HG02623 (cell line): ENCODE measurements around the gene SFI1.
A peak's percentile ranks its signal among the peaks of the same experiment; 100 is the strongest.

ENCODE experiments used
- ATAC-seq: cut with Tn5 transposase; IDR thresholded peaks from one replicate; pipeline ENCODE4 v1.9.1; 2021; ENCODE audit warnings: moderate library complexity; ENCODE audit not compliant: unreplicated experiment

The SFI1 gene

DNA sequence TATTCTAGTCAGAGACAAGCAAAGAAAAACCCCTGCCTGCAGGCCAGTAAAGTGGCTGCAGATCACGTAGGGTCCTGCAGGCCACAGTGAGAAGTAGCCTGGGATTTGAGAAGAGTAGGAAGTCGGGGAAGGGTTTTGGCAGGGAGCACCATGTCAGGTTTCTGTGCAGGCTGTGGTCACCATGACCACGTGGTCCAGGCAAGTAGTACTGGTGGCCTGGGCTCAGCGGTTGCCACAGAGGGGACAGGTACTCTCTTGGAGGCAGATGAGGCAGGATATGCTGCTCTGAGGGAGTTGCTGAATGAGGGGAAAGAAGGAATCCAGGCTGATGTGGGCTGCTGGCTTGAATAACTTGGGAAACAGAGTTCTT is 119.1 kb downstream of the SFI1 start:
- ATAC-seq: no peak

DNA sequence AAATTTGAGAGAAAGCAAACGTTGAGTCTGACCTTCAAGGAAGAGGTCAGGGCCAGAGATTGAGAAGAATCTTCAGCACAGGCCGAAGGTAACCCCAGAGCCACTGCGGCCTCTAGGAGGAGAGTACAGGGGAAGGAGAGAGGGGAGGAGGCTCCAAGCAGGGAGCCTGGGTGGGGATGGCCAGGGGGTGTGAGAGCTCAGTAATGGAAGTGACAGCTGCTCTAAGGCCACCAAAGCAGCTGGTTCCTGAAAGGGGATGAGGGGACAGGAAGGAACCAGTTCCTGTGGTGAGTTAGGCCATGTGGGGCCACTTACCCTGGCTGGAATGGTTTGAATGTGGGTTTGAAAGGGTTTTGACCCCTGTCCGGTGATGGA is 119.6 kb downstream of the SFI1 start:
- ATAC-seq: no peak

DNA sequence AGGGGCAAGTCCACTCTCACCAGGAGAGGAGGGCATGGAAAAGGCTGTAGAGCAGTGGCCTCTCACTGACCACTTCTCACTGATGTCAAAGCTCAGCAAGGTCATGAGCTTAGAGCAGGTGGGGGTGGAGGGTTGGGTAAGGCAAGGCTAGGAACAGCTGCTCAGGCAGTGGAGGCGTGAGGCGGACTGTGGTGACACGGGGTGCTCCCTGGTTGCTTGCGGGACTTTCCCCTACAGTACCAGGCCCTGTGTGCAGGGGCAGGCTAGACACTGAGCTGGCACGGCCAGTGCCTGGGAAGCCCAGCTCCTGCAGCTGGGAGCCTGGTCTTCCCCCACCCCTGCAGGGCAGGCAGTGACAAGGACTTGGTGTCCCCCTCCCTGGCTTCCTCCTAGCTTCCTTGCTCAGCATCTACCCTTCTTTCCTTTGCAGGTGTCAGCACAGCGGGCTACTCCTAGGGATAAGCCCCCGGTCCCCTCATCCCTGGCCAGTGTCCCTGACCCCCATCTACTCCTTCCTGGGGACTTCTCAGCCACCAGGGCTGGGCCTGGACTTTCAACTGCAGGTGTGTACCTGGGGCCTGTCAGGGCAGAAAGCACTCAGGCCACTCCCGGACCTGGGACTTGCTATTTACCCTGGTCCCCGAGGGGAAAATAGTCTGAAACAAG is 120.1 kb downstream of the SFI1 start:
- peak; percentile 63 for ATAC-seq

DNA sequence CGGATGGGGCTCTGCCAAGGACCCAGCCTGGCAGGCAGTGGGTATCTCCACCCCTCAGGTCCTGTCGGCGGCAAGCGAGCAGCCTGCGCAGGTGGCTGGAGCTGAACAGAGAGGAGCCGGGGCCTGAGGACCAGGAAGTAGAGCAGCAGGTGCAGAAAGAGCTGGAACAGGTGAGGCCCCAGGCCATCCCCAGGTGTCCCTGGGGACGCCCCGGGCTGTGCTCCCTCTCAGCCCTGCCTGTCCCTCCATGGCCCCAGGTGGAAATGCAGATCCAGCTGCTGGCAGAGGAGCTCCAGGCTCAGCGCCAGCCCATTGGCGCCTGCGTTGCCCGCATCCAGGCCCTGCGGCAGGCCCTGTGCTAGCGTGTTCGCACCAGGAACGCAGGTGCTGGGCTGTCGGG is 121.7 kb downstream of the SFI1 start:
- no peak for ATAC-seq

DNA sequence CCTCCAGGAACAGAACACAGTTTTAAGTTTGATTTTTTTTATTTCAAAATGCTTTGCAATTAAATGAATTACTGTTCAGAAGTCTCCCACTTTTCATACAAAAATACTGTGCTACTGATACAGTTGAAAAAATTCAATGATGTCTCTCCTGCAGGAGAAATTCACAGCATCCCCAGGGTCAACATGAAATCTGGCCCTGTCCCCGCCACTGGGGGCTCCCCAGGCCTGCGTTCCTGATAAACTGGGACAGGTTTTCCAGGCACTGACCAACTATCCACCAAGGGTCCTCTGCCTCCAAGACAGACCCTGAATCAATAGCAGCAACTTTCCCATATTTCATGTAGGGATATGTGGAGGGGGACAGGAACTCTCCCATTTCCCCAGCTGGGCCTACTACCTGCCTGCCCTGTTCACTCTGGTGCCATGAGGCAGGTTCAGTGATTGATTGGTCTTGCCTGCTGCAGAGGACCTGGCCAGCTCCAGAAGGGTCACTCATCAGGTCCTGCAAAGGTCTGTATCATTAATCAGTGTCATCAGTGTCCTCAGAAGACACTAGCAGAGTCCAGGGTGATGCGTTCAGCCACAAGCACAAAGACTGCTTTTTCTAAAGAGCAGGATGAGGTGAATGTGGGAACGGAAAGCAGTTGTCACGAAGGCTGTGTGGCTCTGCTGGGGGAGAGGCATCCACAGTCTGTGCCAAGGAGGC is 122.3 kb downstream of the SFI1 start:
- no peak for ATAC-seq

- no peak for ATAC-seq
Measured at GRCh38 chr22:31619611-31620300, 123.4 kb downstream of the SFI1 start.

- no peak for ATAC-seq
Measured at GRCh38 chr22:31620756-31621480, 124.6 kb downstream of the SFI1 start.

- no peak for ATAC-seq
Measured at GRCh38 chr22:31621507-31622124, 125.3 kb downstream of the SFI1 start.

GRCh38 chr22:31622980-31623379 is 126.6 kb downstream of the SFI1 start:
- ATAC-seq: no peak

- ATAC-seq: no peak
Measured at GRCh38 chr22:31623592-31624304, 127.4 kb downstream of the SFI1 start.

- no peak for ATAC-seq
Measured at GRCh38 chr22:31625257-31625640, 128.9 kb downstream of the SFI1 start.

GRCh38 chr22:31625661-31626426 is 129.5 kb downstream of the SFI1 start:
- ATAC-seq: no peak

DNA sequence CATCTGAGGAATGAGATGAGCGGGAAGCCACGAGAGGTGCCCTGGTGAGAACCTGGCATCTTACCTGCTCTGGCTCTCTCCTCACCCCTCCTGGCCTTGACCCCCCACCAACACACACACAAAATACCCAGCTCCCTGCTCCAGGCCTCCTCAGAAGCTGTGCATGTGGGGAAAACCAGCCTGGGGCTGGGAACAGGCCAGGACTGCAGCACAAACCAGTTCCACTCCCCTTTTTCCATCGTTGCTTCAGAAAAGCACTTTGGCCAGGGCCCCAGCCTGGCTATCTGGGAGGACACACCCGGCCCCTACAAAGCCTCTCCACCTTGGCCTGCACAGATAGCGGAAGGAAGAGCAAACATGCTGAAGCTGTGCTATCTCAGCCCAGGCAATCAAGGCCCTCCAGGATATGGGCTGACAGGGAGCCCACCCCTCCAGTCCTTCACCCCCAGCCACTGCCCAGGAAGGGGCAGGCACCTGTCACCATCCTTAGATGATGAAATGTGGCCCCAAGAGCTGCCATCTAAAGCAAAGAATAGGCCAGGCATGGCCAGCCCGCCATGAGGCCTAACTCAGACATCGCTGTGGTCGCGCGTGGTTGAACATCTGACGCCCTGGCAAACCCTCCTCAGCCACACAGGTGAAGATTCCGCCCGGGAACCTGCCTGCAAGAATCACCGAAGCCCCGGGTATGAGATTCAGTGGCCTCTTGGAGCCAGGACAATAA is 130.3 kb downstream of the SFI1 start:
- no peak for ATAC-seq

DNA sequence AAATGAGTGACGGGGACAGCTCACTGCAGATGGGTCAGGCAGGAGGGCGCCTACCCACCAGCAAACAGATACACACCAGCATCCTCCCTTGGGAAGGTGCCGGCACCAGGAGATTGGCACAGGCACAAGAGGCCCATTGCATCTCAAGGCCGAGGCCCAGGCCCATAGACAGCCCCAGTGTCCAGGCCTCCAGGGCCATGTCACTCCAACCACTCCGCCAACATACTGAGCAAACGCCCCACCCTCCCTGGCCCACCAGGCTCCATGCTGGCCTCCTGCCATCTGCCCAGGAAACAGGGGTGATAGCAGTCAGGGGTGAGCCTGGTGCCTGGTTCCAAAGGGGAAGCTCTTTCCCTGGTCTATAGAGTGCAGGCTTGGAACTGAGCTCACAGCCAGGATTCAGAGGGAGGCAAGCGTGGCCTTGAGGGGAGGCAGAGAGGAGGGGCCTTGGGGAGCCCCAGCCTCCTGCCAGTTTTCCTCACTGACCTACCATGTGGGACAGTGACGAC is 130.9 kb downstream of the SFI1 start:
- ATAC-seq: no peak

GRCh38 chr22:31628362-31628761 is 132.0 kb downstream of the SFI1 start:
- no peak for ATAC-seq

- ATAC-seq: no peak
Measured at GRCh38 chr22:31628969-31629708, 132.8 kb downstream of the SFI1 start.

DNA sequence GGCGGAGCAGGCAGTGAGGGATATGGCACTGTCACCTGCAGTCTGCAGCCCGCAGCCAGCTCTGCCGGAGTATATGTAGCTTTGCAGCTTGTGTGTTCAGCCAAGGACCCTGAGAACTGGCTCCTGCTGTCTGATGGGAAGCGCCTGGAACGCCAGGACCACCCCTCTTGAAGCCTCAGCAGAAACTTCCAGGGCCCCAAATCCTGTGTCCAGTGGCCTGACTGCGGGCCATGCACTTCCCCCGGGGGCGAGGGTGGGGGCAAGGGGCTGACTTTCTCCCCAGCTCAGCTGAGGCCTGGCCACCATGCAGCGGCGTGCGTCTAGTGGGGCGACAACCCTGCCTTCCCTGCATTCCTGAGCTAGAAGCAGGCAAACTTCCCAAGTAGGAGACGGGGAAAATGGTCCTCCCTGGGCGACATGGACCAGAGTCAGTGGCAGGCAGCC is 133.4 kb downstream of the SFI1 start:
- no peak for ATAC-seq
